Kasumi-1 (cell line): ENCODE results near the gene RCE1.
"Not testable (repeated sequence)": the region's sequence is repeated elsewhere in the genome, so short reads cannot be mapped to it uniquely, and the experiment has no call there.

Experiments
- DNase-seq, 2 experiments: peaks; one replicate each; lab custom pipeline; 2025; lab: John Stamatoyannopoulos, UW

Gene RCE1

GRCh38 chr11:66842896-66843775 is at the start of gene RCE1:
Gene RCE1 (plus strand): TSS chr11:66843441. CDS start chr11:66843456, 15 bp downstream.
- peak; percentile 73 to 87 for DNase-seq

- DNase-seq: not testable (repeated sequence)
Measured at GRCh38 chr11:66799815-66800214, 43.4 kb upstream of the RCE1 start.

GRCh38 chr11:66800720-66801428 is 42.4 kb upstream of the RCE1 start:
- no peak for DNase-seq

- DNase-seq: no peak
Measured at GRCh38 chr11:66809592-66809991, 33.6 kb upstream of the RCE1 start.

GRCh38 chr11:66810576-66811185 is 32.6 kb upstream of the RCE1 start:
- DNase-seq: no peak

- DNase-seq: no peak
Measured at GRCh38 chr11:66814678-66815077, 28.6 kb upstream of the RCE1 start.

DNA sequence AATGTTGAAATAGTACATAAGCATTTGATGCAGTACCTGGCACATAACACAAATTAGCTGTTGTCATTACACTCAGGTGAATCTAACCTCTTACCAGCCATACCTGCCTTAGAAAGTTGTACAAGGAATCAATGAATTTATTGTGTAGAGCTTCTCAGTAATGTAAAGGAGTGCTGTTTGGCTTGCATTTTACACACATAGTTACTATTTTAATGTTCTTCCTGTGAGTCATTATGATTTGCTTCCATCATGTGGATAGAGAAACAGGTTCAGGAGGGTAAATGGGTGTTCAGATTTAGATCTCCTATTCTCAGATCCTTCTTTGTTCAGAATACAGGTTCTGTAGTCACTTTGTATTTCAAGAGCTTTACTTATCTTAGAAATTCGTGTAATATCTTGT is 27.6 kb upstream of the RCE1 start:
- no peak for DNase-seq

- DNase-seq: no peak
Measured at GRCh38 chr11:66818231-66818955, 24.8 kb upstream of the RCE1 start.

- DNase-seq: no peak
Measured at GRCh38 chr11:66820381-66820780, 22.9 kb upstream of the RCE1 start.

GRCh38 chr11:66820901-66821300 is 22.3 kb upstream of the RCE1 start:
- DNase-seq: no peak

DNA sequence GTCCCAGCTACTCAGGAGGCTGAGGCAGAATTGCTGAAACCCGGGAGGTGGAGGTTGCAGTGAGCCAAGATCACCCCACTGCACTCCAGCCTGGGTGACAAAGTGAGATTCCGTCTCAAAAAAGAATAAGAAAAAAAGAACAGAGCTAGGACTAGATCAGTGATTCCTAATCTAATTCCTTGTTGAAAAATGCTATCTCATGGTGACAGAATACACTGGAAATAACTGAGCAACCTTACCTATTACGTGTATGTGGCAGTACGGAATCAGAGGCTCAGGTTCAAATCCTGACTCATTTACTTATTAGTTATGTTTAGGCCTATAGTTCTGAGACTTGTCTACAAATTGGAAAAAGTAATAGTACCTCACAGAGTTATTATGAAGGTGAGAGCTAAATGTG is 19.5 kb upstream of the RCE1 start:
- DNase-seq: no peak

GRCh38 chr11:66824573-66824972 is 18.7 kb upstream of the RCE1 start:
- not testable (repeated sequence) for DNase-seq

GRCh38 chr11:66834539-66834845 is 8.7 kb upstream of the RCE1 start:
- DNase-seq: no peak

DNA sequence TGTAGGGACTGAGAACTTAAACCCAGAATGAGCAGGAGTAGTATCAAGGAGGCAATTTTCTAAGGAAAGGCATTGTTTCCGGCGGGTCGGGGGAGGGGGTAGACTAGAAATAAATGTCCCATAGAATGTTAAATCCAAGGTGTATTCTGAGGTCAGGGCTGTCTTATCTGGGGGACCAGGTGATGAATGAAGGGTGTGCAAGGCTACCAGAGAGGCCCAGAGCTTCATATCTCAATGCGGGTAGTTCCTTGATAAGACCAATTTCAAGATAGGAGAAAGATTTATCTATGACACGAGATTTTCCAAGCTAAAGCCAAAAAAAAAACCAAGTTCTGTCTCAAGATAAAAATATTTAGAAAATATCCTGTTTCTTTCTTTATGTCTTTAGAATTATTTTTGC is 8.3 kb upstream of the RCE1 start:
- no peak for DNase-seq

- no peak for DNase-seq
Measured at GRCh38 chr11:66835768-66836405, 7.4 kb upstream of the RCE1 start.

DNA sequence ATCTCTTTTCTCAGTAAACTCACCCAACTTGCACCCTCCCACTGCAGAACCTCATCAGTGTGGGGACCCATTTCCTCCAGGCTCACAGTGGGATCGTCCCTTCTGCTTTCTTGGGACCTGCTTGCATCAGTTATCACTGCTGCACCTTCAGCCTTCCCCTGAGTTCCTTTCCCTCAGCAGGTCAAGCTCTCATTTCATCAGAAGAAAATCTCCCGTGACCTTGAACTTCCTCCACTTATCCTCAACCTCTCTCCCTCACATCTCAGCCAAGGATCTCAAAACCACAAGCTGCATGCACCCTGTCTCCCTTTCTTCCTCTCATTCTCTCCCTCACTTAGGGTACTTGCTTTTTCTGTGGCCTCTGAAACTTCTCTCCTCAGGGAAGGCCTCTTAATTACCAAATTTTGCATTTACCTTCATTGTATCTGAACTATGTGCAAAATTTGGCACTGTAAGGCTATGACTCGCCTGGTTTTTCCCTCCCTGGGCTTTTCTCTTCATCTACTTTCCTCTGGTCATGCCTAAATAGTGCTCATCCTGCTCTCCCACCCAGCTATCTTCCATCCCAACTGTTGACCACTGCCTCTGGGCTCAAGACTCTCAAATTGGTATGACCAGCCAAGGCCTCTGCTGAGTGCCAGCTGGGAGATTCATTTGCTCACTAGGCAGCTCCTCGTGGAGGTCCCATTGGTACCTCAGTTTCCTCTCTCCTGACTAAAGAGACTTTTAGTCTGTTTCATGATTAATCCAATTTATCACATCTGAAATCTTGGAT is 2.7 kb upstream of the RCE1 start:
- no peak for DNase-seq

DNA sequence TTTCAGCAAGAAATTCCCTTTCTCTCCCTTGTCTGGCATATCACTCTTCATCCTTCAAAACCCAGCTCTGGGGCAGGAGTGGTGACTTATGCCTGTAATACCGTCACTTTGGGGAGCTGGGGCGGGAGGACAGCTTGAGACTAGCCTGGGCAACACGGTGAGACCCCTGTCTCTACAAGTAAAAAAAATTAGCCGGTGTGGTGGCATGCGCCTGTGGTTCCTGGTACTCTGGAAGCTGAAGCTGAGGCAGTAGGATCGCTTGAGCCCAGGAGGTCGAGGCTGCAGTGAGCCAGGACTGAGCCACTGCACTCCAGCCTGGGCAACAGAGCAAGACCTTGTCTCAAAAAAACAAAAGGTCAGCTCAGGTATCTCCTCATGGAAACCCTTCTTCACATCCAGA is 1.4 kb upstream of the RCE1 start:
- no peak for DNase-seq

DNA sequence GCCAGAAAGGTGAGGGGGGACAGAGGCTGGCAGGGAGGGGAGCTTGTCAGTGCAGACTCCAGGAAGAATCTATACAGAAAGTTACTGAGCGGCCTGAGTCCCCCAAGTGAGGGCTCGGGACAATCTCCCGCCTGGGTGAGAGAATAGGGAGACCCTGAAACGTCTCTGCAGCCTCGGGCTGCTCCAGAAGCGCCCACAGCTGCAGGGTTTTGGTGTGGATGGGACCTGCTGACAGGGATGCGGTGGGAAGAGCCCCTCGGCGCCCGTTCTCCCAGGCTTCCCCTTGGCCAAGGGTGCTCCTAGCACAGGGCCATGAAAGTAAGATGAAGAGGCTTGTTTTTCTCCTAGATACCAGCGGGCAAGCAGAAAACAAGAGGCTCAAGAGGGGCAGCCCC is 743 bp upstream of the RCE1 start:
- DNase-seq: no peak

DNA sequence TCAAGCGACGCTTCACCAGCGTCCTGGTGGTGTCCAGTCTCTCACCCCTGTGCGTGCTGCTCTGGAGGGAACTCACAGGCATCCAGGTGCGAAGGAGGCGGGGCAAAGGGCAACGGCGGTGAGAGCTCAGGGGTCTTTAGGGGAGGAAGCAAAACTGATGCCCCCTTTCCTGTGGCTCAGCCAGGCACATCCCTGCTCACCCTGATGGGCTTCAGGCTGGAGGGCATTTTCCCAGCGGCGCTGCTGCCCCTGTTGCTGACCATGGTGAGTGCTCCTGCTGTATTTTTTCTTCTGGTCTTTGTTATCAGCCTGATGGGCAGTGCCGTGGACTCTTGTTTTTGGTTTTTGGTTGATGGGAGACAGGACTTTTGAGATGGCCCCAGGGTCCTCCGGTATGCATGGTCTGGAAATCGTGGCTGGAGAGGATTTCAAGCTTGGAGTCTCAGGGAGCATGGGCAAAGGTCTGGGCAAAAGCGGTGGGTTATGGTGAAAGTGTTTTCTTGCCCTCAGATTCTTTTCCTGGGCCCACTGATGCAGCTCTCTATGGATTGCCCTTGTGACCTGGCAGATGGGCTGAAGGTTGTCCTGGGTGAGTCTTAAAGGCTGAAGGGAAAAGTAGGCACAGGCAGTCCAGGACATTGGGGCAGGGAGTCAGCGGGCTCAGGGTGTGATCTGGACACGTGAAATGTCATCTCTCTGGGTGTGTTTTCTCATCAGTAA is 695 bp downstream of the RCE1 start:
- no peak for DNase-seq

- DNase-seq: no peak
Measured at GRCh38 chr11:66844496-66845142, 1.4 kb downstream of the RCE1 start.
